Naive thymus-derived CD8-positive, alpha-beta T cell (primary cell): Measurements from ENCODE around the gene PLAAT2. TPM values are rescaled to one million over a fixed set of nuclear protein-coding genes. Genes with fewer than 3 reads are reported as not detected.
"Not testable (repeated sequence)": the region's sequence is repeated elsewhere in the genome, so short reads cannot be mapped to it uniquely, and the experiment has no call there.

Experiments used
- ATAC-seq, 2 donors: fragments of 150-1000 bp; cut with Tn5 transposase in 1 of 2; sonication (Bioruptor Pico), chemical (Tn5 transposase) in 1 of 2; 1 replicate in 1 of 2; 2 replicates in 1 of 2; pipeline ENCODE4 v1.10.0; 2021; ENCODE audit warnings: mild to moderate bottlenecking in 2 of 2, moderate library complexity in 2 of 2
- POLR2A ChIA-PET: fragments of 350-600 bp; sonication (Branson Sonifier 250); formaldehyde crosslinking; loops from one replicate; lab custom pipeline; 2021; ENCODE audit warnings: antibody characterized with exemption; lab: Charles Lee
- DNase-seq, 10 donors: peaks; one replicate each; pipeline versions ENCODE4 v3.0.0 to v3.0.0-alpha.2; 2020 to 2022
- H3K27ac Mint-ChIP-seq, 10 donors: one replicate each; pipeline ENCODE4 v1.8.0; 2020 to 2022; ENCODE audit warnings: mild to moderate bottlenecking in 10 of 10, mixed read lengths in 10 of 10, moderate library complexity in 4 of 10, inconsistent platforms in 1 of 10
- H3K27me3 Mint-ChIP-seq, 5 donors: one replicate each; pipeline ENCODE4 v1.8.0; 2021 to 2022; ENCODE audit warnings: mixed read lengths in 5 of 5
- H3K36me3 Mint-ChIP-seq, 3 donors: one replicate each; pipeline ENCODE4 v1.8.0; 2020 to 2022; ENCODE audit warnings: mixed read lengths in 3 of 3, mild to moderate bottlenecking in 2 of 3, inconsistent platforms in 1 of 3
- H3K4me1 Mint-ChIP-seq, 4 donors: one replicate each; pipeline ENCODE4 v1.8.0; 2021 to 2022; ENCODE audit warnings: mixed read lengths in 4 of 4
- H3K4me3 Mint-ChIP-seq, 10 donors: one replicate each; pipeline ENCODE4 v1.8.0; 2020 to 2022; ENCODE audit warnings: mild to moderate bottlenecking in 10 of 10, mixed read lengths in 10 of 10, moderate library complexity in 6 of 10, inconsistent platforms in 1 of 10
- H3K9me3 Mint-ChIP-seq, 9 donors: one replicate each; pipeline ENCODE4 v1.8.0; 2020 to 2022; ENCODE audit warnings: mixed read lengths in 9 of 9, mild to moderate bottlenecking in 3 of 9, inconsistent platforms in 1 of 9, moderate library complexity in 1 of 9
- polyA plus RNA-seq, 3 donors: library from polyadenylated mRNA; unstranded; fragments of 300-500 nt; fragmentation: Illumina TruSeq; gene quantifications; one replicate each; pipeline ENCODE4 v1.2.3, GENCODE V29; 2021
- total RNA-seq, 8 experiments: library from RNA in 2 of 8; stranded (reverse) in 2 of 8; gene quantifications; one replicate each; pipeline ENCODE4 v1.2.3 and lab custom pipeline; 2021 to 2026

PLAAT2 gene
- total and polyA plus RNA-seq, 5 experiments from 2014 or later, result 0.39 to 0.69 (median 0.49) TPM; not detected in 2

- H3K4me1 Mint-ChIP-seq, result peaks cover 41 to 85% (median 77%) of the 10 kb centered on the region in 4 donors
- H3K4me3 Mint-ChIP-seq, result peak overlapping the region; percentile 69 to 98 (median 89)
- no peaks in the 10 kb centered on the region for H3K36me3 Mint-ChIP-seq
- DNase-seq, result peak in 9 of 10 donors; percentile 36 to 75 (median 62)
- peak overlapping the region; percentile 91 to 100 (median 97) for H3K27ac Mint-ChIP-seq
- ATAC-seq, result peak; percentile 77 to 81
- H3K9me3 Mint-ChIP-seq, result no peaks in the 10 kb centered on the region
- no peaks in the 10 kb centered on the region for H3K27me3 Mint-ChIP-seq
- POLR2A ChIA-PET, result interaction anchor here (0.6 to 7.4 kb wide), 8 partner anchors 9 to 82 kb away, joined by 3 to 226 read pairs (median 5); partner anchors contain the start of genes PLAAT2 and PLAAT4
These were observed 9.4 kb downstream of the PLAAT2 start for GRCh38 chr11:63553759-63554158.

DNA sequence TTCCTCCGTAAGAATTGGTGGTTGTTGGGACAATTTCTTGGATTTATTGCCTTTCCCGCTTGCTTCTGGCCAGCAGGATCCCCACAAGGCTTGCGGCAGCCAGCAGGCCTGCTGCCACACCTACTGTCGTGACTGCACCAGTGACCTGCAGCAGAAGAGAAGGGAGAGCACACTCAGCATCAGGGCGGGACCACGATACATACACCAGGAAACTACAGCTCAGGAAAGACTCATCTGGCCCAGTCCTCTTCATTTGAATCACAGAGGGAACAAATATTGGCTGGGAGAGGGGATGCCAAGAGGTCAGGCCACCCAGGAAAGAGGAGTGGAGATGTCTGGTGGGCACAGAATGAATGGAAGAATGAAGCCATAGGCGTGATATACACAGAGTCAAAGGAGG lies 10.3 kb downstream of the PLAAT2 start:
- POLR2A ChIA-PET, result interaction anchor here (1.2 to 7.4 kb wide), 8 partner anchors 10 to 86 kb away, joined by 3 to 226 read pairs (median 8); partner anchors contain the start of genes PLAAT2, PLAAT3 and PLAAT4
- ATAC-seq, result no peak
- Mint-ChIP-seq H3K36me3 (peaks cover 0 to 5% (median 2%) of the 10 kb centered on the region in 3 donors), H3K27me3 (no peaks in the 10 kb centered on the region), H3K4me1 (peaks cover 41 to 84% (median 77%) of the 10 kb centered on the region in 4 donors), H3K9me3 (no peaks in the 10 kb centered on the region), H3K4me3 (peak overlapping the region; percentile 36 to 98 (median 90)), H3K27ac (peak overlapping the region; percentile 91 to 100 (median 97))
- DNase-seq, result no peak

- H3K4me1 Mint-ChIP-seq, result peaks cover 44 to 84% (median 73%) of the 10 kb centered on the region in 4 donors
- no peaks in the 10 kb centered on the region for H3K27me3 Mint-ChIP-seq
- peaks cover 0 to 11% (median 8%) of the 10 kb centered on the region in 3 donors for H3K36me3 Mint-ChIP-seq
- peak overlapping the region; percentile 85 to 98 (median 90) for H3K4me3 Mint-ChIP-seq
- peak in 8 of 10 donors; percentile 34 to 70 (median 46) for DNase-seq
- H3K27ac Mint-ChIP-seq, result peak overlapping the region; percentile 91 to 100 (median 96)
- POLR2A ChIA-PET, result interaction anchor here (0.5 to 7.4 kb wide), 25 partner anchors 9 to 1192 kb away, joined by 3 to 226 read pairs (median 5); partner anchors contain the start of genes ATL3, MARK2, PLAAT2 and PLAAT3
- no peaks in the 10 kb centered on the region for H3K9me3 Mint-ChIP-seq
- peak; percentile 49 to 59 for ATAC-seq
These were observed 11.3 kb downstream of the PLAAT2 start for GRCh38 chr11:63551889-63552266.

DNA sequence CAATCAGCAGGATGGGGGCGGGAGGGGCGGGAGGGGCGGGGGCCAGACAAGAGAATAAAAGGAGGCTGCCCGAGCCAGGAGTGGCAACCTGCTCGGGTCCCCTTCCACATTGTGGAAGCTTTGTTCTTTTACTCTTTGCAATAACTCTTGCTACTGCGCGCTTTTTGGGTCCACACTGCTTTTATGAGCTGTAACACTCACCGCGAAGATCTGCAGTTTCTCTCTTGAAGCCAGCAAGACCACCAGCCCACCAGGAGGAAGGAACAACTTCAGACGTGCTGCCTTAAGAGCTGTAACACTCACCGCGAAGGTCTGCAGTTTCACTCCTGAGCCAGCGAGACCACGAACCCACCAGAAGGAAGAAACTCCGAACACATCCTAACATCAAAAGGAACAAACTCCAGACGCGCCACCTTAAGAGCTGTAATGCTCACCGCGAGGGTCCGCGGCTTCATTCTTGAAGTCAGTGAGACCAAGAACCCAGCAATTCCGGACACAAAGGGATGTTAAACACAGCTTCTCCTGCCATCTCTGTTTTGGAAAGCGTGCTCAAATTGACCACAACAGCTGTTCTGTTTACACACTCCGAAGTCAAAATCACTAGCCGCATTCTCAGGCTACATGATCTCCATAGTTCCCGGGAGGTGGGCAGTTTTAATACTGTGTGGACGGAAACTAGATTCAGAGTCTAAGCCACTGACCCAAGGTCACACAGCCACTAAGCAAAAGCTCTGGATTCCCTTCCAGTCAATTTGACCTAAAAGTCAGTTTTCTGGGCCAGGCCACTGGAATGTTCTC lies 11.9 kb downstream of the PLAAT2 start:
- POLR2A ChIA-PET, result interaction anchor here (0.5 to 7.4 kb wide), 29 partner anchors 8 to 1193 kb away, joined by 3 to 226 read pairs (median 4); partner anchors contain the start of genes ATL3, MARK2, PLAAT2 and PLAAT3
- Mint-ChIP-seq H3K9me3 (no peaks in the 10 kb centered on the region), H3K4me1 (peaks cover 43 to 84% (median 71%) of the 10 kb centered on the region in 4 donors), H3K27ac (peak overlapping the region; percentile 91 to 100 (median 96)), H3K36me3 (peaks cover 0 to 16% (median 14%) of the 10 kb centered on the region in 3 donors), H3K4me3 (peak overlapping the region; percentile 85 to 98 (median 90)), H3K27me3 (no peaks in the 10 kb centered on the region)
- peak in 8 of 10 donors; percentile 25 to 73 (median 52) for DNase-seq
- peak; percentile 27 for ATAC-seq

- H3K9me3 Mint-ChIP-seq, DNase-seq, ATAC-seq, H3K27me3 Mint-ChIP-seq: not testable (repeated sequence)
- Mint-ChIP-seq H3K4me1 (peaks cover 37 to 77% (median 62%) of the 10 kb centered on the region in 4 donors), H3K36me3 (peaks cover 0 to 25% (median 22%) of the 10 kb centered on the region in 3 donors), H3K27ac (peak overlapping the region in 8 of 10 donors; percentile 91 to 100 (median 95)), H3K4me3 (peak overlapping the region in 7 of 10 donors; percentile 85 to 98 (median 90))
- POLR2A ChIA-PET, result interaction anchor here (0.7 to 7.4 kb wide), 11 partner anchors 7 to 63 kb away, joined by 3 to 226 read pairs (median 6); partner anchors contain the start of genes PLAAT2 and PLAAT4
These were observed 13.0 kb downstream of the PLAAT2 start for GRCh38 chr11:63550156-63550700.

DNA sequence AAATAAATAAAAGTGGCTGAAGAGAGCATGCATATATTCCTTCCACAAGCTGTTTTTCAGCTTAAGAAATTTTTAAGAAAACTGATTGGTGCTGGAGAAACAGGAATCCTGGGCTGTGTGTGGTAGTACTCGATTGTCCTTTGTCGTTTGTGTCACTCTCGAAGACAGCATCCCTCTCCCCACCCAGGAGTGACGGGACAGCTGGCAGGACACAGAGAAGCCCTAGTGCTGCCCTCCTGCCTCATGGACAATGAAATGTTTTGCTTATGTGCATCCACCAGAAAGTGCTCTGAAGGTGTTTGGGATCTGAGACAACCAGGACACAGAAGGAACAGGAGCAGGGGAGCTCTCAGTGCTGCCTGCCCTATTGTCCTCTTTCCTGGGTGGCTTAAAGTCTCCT lies 13.8 kb downstream of the PLAAT2 start:
- Mint-ChIP-seq H3K36me3 (peaks cover 0 to 33% (median 25%) of the 10 kb centered on the region in 3 donors), H3K4me3 (peak overlapping the region; percentile 4 to 81 (median 57)), H3K9me3 (no peaks in the 10 kb centered on the region), H3K27me3 (no peaks in the 10 kb centered on the region), H3K4me1 (peaks cover 32 to 69% (median 57%) of the 10 kb centered on the region in 4 donors), H3K27ac (peak overlapping the region; percentile 35 to 92 (median 78))
- POLR2A ChIA-PET, result interaction anchor here (0.8 to 7.4 kb wide), 3 partner anchors 14 to 42 kb away, joined by 6 to 226 read pairs (median 55); partner anchors contain the start of gene PLAAT4
- DNase-seq, result no peak
- no peak for ATAC-seq

- POLR2A ChIA-PET, result no interaction called here
- H3K36me3 Mint-ChIP-seq, result peaks cover 0 to 45% (median 27%) of the 10 kb centered on the region in 3 donors
- ATAC-seq, result no peak
These were observed 15.0 kb downstream of the PLAAT2 start for GRCh38 chr11:63548178-63548577.

DNA sequence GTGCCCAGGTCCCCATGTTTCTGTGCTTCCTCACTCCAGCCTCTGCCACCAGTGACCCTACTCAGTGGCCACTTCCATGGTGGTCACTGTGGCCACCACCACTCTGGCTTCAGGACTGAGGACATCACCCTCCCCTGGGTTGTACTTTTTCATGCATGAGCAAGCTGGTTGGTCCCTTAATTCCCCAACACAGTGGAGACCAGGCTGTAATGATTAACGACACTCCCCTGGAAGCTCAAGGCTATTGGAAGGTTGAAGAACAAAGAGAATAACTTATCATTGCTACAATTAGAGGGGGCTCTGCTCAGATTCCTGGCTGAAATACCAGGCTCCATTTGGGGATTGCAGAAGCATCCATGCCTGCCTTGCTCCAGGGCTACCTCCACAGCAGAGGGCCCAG lies 16.1 kb downstream of the PLAAT2 start:
- peak overlapping the region; percentile 45 to 89 (median 74) for H3K27ac Mint-ChIP-seq
- peaks cover 27 to 62% (median 54%) of the 10 kb centered on the region in 4 donors for H3K4me1 Mint-ChIP-seq
- no peaks in the 10 kb centered on the region for H3K9me3 Mint-ChIP-seq
- peaks cover 5 to 54% (median 31%) of the 10 kb centered on the region in 3 donors for H3K36me3 Mint-ChIP-seq
- DNase-seq (no peak), ATAC-seq (no peak)
- POLR2A ChIA-PET, result interaction anchor here (0.6 to 2.5 kb wide), 3 partner anchors 10 to 30 kb away, joined by 3 to 26 read pairs (median 5); partner anchors contain the start of gene PLAAT4
- H3K27me3 Mint-ChIP-seq, result no peaks in the 10 kb centered on the region
- no peak overlapping the region for H3K4me3 Mint-ChIP-seq

More at GRCh38 chr11:63548178-63548577, 15.0 kb downstream of the PLAAT2 start:
- H3K9me3 Mint-ChIP-seq, result no peaks in the 10 kb centered on the region
- no peaks in the 10 kb centered on the region for H3K27me3 Mint-ChIP-seq
- no peak for DNase-seq
- H3K4me1 Mint-ChIP-seq, result peaks cover 30 to 64% (median 55%) of the 10 kb centered on the region in 4 donors
- no peak overlapping the region for H3K4me3 Mint-ChIP-seq
- peak overlapping the region; percentile 6 to 87 (median 65) for H3K27ac Mint-ChIP-seq

DNA sequence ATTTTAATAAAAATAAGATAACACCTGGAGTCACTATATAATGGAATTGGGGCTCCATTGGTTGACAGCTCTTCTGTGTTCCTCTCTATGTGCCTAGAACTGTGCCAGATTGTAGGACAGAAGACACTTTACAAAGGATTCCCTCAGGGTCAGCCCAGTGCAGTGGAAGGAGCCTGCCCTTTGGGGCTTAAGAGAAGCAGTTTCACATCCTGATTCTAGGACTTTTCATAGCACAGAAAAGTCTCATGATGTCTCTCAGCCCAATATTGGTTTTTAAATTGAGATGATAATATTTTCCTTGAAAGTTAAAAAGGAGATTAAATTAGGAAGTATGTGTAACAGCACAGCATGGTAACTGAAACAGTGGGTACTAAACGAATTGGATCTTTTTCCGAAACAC lies 19.5 kb downstream of the PLAAT2 start:
- POLR2A ChIA-PET, result interaction anchor here (1.8 kb wide), 1 partner anchor 8 kb away, joined by 9 read pairs; no protein-coding TSS in a partner anchor
- Mint-ChIP-seq H3K27me3 (no peaks in the 10 kb centered on the region), H3K27ac (peak overlapping the region; percentile 49 to 85 (median 62)), H3K4me1 (peaks cover 27 to 63% (median 60%) of the 10 kb centered on the region in 4 donors), H3K9me3 (no peaks in the 10 kb centered on the region), H3K36me3 (peaks cover 5 to 70% (median 31%) of the 10 kb centered on the region in 3 donors), H3K4me3 (no peak overlapping the region)
- no peak for ATAC-seq
- DNase-seq, result no peak

GRCh38 chr11:63542506-63542905 lies 20.7 kb downstream of the PLAAT2 start:
- Mint-ChIP-seq H3K4me3 (peak overlapping the region in 4 of 10 donors; percentile 2 to 18 (median 6)), H3K4me1 (peaks cover 36 to 69% (median 68%) of the 10 kb centered on the region in 4 donors), H3K36me3 (peaks cover 5 to 72% (median 27%) of the 10 kb centered on the region in 3 donors), H3K27ac (peak overlapping the region in 8 of 10 donors; percentile 4 to 86 (median 54))
- not testable (repeated sequence) for DNase-seq, H3K9me3 Mint-ChIP-seq, H3K27me3 Mint-ChIP-seq, ATAC-seq
- POLR2A ChIA-PET, result interaction anchor here (1.8 kb wide), 1 partner anchor 9 kb away, joined by 9 read pairs; no protein-coding TSS in a partner anchor

GRCh38 chr11:63537293-63538101 lies 25.7 kb downstream of the PLAAT2 start:
- DNase-seq, result peak in 3 of 10 donors; percentile 25 to 63 (median 26)
- no peaks in the 10 kb centered on the region for H3K27me3 Mint-ChIP-seq

More at GRCh38 chr11:63537293-63538101, 25.7 kb downstream of the PLAAT2 start:
- Mint-ChIP-seq H3K27ac (peak overlapping the region; percentile 91 to 99 (median 98)), H3K36me3 (peaks cover 1 to 24% (median 3%) of the 10 kb centered on the region in 3 donors), H3K4me1 (peaks cover 39 to 94% (median 88%) of the 10 kb centered on the region in 4 donors), H3K9me3 (no peaks in the 10 kb centered on the region), H3K4me3 (peak overlapping the region; percentile 89 to 99 (median 94))
- POLR2A ChIA-PET, result interaction anchor here (0.6 to 9.9 kb wide), 14 partner anchors 8 to 657 kb away, joined by 3 to 226 read pairs (median 6); partner anchors contain the start of genes ATL3, PLAAT3, PLAAT5 and RTN3
- peak; percentile 38 to 54 for ATAC-seq
